ENCODE data around the gene PLAU.
"Not testable (repeated sequence)": the region's sequence is repeated elsewhere in the genome, so short reads cannot be mapped to it uniquely, and the experiment has no call there.

PLAU gene

DNA sequence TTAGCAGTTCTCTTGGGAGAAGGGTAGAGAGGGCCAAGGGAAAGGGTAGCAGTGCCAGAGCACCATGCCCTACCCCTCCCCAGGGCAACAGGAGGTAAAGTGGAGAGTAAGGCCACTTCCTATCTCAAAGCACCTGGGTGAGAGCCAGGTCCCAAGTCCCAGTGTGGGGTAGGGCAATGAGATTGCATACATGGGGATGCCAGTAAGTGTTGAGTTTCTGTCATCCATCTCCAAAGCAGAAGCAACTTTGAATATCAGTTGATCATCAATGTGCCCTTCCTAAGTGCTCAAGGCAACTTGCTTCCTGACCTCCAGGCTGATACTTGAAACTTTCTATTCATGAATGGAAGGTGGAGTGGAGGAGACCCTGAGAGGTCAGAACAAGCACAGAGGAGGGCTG, 34.4 kb upstream of the PLAU start:
- H3K4me3 ChIP-seq (ENCODE audit: low read depth, low read length), result no peak overlapping the region

DNA sequence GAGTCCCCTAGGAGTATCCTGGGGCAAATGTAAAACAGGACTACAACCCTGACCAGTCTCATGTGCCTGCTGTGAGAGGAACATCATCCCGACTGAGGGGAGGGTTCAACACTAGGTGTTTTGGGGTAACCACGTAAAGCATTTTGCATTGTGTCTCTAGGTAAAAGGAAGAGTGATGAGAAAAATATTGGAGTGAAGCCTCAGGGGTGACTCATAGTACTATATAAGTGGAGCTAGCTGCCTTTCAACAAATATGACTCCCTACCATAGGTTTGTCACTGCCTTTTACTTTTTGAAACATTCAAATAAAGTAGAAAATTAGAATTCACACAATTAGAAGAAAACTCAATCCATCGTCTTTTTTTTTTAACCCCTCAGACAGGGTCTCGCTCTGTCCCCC, 34.0 kb upstream of the PLAU start:
- no peak overlapping the region for H3K4me3 ChIP-seq (ENCODE audit: low read depth, low read length)

DNA sequence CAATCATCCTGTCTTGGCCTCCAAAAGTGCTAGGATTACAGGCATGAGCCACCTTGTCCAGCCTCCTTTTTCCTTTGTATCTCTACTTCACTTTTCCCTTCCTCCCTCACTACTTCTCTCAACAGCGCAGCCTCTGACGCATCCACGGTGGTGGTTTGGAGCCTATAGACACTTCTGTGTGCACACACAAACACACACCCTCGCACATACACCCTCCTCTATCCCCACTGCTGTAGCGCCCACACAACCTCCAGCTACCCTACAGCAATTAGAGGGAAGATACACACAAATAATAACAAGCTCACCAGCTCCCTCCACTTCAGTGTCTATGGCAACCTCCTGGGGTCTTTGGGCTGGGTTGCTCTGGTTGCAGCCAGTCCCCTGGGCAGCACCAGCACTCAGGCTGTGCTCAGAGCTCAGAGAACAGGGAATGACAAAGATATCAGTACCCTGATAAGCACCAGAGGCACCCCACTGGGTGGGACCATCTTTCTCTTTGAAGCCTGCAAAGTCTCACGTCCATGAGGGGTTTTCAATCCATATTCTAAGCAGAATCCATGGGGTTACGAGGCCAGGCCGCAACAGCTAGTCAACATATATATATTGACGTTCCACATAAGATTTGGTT, 33.3 kb upstream of the PLAU start:
- H3K4me3 ChIP-seq (ENCODE audit: low read depth, low read length), result no peak overlapping the region

DNA sequence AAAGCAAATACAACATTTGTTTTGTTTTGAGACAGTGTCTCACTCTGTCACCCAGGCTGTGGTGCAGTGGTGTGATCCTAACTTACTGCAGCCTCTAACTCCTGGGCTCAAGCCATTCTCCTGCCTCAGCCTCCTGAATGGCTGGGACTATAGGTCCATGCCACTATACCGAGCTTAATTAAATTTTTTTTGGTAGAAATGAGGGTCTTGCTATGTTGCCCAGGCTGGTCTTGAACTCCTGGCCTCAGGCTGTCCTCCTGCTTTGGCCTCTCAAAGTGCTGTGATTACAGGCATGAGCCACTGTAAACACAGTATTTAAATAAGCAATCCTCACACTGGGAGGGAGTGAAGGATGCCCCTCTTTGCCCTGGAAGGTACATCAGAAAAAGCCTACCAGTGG, 32.6 kb upstream of the PLAU start:
- no peak overlapping the region for H3K4me3 ChIP-seq (ENCODE audit: low read depth, low read length)

DNA sequence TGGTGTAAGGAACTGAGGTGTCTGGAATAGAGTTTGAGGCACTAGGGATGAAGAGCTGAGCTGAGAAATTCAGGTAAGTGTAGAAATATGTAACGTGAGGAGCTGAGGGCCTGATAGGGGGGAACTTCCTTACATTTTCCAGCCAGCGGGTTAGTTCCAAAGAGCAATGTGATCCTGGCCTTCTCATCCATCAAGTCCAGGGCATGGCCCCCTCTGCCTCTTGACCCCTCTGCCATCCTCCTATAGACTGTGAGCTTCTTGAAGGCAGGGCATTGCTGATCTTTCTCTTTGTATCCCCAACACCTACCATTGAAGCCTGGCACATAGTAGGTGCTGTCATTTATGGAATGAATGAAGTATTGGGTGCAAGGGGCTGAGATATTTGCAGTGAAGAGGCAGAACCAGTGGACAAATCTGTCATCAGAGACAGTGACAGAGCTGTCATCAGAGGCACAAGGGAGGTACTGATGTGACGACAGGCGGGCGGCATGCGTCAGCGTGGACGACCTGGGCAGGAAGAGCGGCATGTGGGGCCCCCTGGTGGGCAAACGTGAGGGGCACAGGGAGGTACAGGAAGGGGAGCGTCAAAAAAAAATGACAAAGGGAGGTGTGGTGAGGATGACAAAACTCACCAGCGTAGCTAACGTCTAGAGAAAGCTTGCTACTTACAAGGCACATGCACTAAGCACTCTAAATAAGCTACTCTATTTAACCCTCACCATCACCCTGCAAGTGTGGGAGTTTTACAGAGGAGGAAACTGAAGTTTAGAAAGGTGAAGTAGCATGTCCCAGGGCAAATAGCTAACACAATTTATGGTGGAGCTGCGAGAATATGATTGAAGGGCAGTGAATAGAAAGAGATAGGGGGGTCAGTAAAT, 31.4 kb upstream of the PLAU start:
- H3K4me3 ChIP-seq (ENCODE audit: low read depth, low read length), result no peak overlapping the region

DNA sequence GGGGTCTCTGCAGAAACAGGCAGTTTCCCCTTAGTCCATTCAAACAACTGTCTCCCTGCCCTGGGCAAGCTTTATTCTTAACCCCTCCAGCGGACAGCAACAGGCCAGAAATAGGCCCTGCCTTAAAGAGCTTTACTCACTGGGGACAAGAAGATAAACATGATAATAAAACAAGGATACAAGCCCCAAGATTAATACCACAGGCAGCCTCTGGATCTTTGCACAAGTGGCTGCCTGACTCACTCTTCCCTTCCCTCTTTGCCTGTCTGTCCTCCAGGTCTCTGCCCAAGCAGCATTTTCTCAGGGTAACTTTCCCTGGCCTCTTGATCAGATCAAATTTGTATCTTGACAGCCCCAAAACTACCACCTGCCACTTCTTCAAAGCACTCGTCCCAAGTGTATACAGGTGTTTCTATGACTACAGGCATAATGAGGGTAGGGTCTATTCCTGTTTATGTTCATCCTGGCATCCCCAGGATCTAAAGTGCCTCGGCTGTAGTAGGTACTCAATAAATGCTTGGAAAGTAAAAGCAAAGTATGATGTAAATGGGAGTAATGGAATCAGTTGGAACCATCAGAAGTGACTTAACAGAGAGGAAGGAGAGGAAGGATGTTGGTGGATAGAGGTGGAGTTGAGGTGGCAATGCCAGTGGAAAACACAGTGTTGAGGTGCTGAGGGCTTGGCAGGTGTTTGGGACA, 29.6 kb upstream of the PLAU start:
- no peak overlapping the region for H3K4me3 ChIP-seq (ENCODE audit: low read depth, low read length)

DNA sequence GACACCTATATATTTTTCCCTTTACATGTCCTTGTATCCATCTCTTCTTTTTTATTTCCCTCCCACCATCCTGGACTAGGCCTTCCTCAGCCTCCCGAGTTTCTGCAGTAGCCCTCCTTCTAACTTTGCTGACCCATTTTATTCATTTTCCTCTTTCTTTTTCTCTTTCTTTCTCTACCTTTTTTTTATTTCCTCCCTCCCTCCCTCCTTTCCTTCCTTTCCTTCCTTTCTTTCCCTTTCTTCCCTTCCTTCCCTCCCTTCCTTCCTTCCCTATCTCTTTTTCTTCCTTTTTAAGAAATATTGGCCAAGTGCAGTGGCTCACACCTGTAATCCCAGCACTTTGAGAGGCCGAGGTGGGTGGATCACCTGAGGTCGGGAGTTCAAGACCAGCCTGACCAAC, 26.9 kb upstream of the PLAU start:
- no peak overlapping the region for H3K4me3 ChIP-seq (ENCODE audit: low read depth, low read length)

DNA sequence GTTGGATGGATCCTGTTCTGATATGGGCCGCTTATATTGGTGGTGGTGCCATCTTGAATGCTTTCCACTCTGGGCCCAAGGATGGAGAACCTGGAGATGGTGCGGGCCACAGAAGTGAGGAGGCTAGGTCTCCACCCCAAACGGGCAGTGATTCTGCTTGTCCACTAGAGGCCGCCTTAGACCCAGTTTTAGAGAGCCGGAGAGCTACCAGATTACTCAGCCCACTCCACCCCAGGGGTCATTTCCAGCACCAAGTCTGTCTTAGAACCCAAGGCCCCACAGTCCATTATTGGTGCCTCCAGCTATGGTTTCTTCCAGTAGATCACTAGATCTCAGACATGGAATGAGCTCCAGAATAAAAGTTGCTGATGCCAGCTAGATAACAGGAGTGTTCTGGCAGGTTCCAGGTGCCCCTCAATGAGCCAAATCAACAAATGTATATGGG, 24.8 kb upstream of the PLAU start:
- H3K4me3 ChIP-seq (ENCODE audit: low read depth, low read length), result no peak overlapping the region

DNA sequence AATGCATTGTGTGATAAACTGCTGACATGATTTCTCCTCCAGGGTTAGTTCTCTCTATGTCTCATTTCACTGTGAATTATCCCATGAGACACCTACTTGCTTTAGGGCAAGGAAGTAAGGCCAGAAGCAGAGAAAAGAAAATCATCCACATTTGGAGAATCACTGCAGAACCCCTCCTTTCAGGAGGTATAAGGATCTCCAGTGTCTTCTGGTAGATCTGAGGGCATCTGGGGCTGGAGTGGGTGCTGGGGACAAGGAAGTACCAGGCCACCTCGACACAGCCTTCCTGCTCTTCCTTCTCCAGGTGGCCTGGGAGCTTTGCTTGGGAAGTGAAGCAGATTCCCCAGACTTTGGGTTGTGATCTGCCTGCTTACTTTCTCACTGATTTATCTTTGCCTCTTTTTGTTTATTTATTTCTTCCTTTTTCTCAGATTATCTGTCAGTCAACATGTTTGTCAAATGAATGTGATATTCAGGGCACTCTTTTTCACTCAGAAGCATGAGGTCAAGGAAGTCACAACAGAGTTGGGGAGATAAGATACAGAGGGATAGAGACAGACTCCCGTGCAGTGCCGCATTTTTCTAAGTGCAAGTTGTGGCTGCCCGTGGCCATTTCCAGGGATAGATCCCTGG, 24.2 kb upstream of the PLAU start:
- H3K4me3 ChIP-seq (ENCODE audit: low read depth, low read length), result no peak overlapping the region

DNA sequence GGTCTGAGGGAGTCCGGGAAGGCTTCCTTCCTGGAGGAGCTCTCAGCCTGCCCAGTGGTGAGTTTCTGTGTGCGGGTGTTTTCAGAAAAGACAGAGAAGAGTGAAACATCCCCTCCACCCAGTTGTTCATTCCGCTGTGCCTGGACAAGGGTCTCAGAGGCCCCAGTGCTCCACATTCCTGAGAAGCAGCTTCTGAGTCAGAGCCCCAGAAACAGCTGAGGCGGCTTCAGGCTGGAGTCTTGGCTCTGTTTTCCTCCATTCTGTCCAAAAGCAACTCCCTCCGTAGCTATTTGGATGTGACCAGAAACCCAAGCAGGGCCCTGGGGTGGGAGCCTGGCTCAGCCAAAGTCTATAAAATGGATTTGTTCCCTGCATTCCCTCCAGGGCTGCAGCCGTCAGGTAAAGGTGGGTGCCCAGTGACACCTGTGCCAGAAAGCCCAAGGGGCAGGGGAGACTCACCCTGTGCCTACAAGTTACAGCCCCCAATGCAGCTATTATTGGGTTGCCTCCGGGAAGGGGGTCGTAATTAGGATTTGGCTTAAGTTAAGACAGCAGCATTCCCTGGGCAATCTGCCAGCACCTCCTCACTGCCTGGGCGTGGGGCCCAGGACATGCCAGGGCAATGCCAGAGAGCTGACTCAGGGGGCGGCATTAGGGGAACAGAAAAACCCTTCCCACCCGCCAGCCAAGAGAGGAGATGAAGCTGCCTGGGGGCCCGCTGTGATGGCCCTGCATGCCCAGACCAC, 23.5 kb upstream of the PLAU start:
- no peak overlapping the region for H3K4me3 ChIP-seq (ENCODE audit: low read depth, low read length)

DNA sequence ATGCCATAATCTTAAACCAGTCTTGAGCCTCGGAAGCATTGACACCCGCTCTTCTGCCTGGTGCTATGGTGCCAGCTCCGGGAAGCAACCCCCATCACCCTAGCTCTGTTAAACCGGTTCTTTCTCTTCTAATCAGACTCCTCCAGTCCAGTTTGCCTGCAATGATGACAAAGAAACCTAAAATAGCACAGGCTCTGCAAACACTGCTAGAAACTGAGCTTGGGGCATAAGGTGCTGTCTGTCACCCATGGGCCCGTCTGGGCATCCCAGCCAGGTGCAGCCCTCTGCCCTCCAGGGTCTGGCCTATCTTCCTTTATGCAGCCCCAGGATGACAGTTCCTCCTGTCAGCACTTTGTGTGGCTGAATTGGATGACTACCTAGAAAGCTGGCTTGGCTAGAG, 22.4 kb upstream of the PLAU start:
- no peak overlapping the region for H3K4me3 ChIP-seq (ENCODE audit: low read depth, low read length)

DNA sequence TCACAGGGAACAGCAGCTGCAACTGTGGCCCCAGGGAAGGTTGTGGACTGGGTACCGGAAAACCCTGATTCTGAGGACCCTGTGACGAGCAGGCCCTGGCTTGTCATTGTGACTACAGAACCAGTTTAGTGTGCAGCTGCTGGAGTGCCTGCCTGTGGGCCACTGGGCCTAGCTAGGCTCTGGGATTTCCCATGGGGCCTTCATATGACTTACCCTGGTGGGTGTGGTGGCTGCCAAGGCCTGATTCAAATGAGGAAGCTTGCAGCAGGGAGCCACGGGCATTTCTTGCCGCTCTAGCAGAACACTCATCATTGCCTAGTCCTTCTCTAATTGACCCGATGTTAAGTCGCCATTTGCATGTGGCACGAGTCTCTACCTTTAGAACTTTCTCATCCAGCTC, 21.9 kb upstream of the PLAU start:
- H3K4me3 ChIP-seq (ENCODE audit: low read depth, low read length), result no peak overlapping the region

DNA sequence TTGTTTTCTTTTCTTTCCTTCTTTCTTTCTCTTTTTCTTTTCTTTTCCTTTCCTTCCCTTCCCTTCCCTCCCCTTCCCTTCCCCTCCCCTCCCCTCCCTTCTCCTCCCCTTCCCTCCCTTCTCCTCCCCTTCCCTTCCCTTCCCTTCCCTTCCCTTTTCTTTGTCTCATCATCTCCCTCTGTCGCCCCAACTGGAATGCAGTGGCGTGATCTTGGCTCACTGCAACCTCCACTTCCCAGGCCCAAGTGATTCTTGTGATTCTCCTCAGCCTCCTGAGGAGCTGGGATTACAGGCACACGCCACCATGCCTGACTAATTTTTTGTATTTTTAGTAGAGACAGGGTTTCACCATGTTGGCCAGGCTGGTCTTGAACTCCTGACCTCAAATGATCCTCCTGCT, 21.5 kb upstream of the PLAU start:
- not testable (repeated sequence) for H3K4me3 ChIP-seq (ENCODE audit: low read depth, low read length)

DNA sequence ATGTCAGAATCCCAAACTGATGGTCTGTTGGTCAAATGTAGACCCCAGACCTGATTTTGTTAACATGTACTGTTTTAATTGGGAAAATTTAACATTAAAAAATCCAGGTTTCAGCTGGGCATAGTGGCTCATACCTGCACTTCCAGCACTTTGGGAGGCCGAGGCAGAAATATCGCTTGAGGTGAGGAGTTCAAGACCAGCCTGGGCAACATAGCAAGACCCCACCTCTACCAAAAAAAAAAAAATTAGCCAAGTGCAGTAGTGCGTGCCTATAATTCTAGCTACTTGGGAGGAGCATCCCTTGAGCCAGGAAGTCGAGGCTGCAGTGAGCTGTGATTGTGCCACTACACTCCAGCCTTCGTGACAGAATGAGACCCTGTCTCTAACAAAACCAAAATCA, 20.7 kb upstream of the PLAU start:
- no peak overlapping the region for H3K4me3 ChIP-seq (ENCODE audit: low read depth, low read length)

DNA sequence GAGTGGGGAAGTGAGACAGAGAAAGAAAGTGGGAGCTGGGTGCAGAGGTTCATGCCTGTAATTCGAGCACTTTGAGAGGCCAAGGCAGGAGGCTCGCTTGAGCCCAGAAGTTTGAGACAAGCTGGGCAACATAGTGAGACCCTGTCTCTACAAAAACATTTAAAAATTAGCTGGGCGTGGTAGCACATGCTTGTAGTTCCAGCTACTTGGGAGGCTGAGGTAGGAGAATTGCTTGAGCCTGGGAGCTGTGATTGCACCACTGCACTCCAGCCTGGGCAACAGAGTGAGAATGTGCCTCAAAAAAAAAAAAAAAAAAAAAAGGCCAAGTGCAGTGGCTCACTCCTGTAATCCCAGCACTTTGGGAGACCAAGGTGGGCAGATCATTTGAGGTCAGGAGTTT, 20.1 kb upstream of the PLAU start:
- not testable (repeated sequence) for H3K4me3 ChIP-seq (ENCODE audit: low read depth, low read length)

DNA sequence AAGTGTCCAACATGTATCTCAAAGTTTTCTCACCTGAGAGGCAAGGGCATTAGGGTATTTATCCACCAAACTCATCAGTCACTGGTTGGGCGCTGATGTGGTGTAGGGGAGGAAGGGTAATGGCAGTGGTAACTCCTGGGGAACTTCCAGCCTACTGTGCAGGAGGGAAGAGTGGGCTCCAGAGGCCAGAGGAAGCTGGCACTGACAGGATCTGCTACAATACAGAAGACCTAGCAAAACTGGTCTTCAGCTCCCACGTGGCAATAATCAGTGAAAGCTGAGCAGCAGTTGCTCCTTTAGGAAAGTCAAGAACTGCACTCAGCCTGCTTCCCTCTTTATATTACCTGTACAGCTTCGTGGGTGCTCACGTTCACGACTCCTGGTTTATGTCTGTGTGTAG, 19.4 kb upstream of the PLAU start:
- H3K4me3 ChIP-seq (ENCODE audit: low read depth, low read length), result no peak overlapping the region

DNA sequence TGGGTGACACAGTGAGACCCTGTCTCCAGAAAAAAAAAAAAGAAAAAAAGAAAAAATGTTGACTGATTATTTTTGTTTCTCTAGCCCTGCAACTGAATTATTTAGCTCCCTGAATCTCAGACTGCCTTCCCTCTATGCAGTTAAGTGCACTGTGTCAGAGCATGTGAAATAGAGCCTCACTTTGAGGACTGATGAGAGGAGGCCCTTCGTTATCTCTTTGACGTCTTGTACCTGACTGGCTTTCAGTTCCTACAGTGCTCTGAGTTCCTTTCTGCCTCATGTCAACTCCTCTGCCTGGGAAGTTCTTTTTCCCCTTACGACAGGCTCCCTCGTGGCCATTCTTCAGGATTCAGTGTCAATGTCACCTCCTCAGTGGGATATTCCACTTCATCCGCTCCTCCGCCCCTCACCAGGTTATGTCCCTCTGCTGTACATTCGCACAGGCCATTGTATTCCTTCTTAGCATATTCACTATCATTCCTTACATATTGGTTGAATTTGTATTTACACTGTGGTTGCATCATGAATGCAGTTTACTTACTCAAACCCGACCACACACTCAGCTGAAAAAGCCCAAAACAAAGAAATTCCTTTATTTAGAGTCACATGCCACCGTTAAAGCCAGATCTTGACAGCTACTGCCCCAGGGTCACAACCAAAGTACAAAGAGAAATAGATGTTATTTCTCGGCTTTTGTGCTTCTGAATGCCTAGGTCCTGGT, 18.5 kb upstream of the PLAU start:
- no peak overlapping the region for H3K4me3 ChIP-seq (ENCODE audit: low read depth, low read length)

DNA sequence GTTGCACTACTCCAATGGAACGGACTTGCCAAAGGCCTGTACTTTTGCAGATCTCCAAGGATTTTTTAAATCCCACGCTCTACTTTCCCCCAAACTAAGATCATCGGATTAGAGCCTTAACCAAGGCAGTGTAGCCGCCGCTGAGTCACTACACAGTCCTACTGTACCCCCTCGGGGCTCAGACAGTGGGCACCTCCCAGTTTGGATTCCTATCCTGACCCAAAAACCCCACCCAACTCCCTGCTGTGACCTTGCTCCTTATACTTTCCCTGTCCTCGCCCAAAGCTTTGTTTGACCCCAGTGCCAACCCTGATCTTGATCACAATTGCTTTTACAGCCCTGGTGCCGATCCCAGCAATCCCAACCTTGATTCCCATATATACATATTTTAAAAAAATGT, 17.5 kb upstream of the PLAU start:
- H3K4me3 ChIP-seq (ENCODE audit: low read depth, low read length), result no peak overlapping the region

DNA sequence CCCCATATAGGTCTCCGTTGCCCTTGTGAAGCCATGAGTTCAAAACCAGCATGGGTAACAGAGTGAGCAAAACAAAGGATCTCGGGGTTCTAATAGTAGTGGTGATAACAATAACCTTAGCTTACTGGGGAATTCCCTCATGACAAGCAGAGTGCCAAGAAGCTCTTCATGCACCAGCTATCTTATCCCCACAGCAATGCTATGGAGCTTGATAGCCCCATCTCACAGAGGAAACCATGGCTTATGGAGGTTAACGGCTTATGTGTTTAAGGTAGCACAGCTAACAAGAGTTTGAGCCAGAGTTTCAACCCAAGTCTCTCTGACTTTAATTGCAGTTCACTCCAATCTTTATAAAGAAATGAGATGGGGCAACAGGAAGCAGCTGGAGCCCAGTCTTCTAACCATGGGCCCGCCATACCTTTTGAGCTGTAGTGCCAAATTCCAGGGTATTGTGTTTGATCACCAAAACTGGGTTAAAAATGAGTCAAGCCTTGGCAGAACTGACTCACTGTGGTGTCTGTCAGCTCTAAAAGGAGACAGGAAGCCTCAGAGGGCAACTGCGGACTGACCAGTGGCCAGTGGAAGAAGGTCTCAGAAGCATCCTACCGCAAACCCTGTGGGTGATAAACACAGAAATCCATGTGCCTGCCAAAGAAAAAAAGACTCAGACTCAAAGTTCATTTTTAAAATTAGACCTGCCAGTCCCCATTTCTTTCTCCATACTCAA, 16.5 kb upstream of the PLAU start:
- no peak overlapping the region for H3K4me3 ChIP-seq (ENCODE audit: low read depth, low read length)

DNA sequence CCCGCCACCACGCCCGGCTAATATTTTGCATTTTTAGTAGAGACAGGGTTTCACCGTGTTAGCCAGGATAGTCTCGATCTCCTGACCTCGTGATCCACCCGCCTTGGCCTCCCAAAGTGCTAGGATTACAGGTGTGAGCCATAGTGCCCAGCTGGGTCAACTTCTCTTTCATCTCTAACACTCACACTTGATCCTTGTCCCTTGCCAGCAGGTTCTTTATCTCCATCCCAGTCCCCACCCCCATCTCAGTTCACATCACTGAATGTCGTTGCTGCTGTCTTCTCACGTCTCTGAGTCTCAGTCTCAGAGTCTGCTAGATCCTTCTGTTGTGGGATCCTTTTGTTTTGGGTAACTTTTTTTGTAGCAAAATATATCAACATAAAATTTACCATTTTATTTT, 15.6 kb upstream of the PLAU start:
- not testable (repeated sequence) for H3K4me3 ChIP-seq (ENCODE audit: low read depth, low read length)
